ENCODE data around the gene MFSD11. TPM values are rescaled to one million over a fixed set of nuclear protein-coding genes. Genes with fewer than 3 reads are reported as not detected.
A peak's percentile ranks its signal among the peaks of the same experiment; 100 is the strongest.
"Not testable (repeated sequence)": the region's sequence is repeated elsewhere in the genome, so short reads cannot be mapped to it uniquely, and the experiment has no call there.

MFSD11 gene
- total RNA-seq, 1 donor from 2014 or later: 31.9 TPM

- peak; percentile 91 to 96 for DNase-seq (ENCODE audit: low read depth in 2 of 2)
Measured at GRCh38 chr17:76726231-76726775, 11.6 kb upstream of the MFSD11 start, which contains the start of gene JMJD6. TSS of gene JMJD6 (minus strand) at chr17:76726606. CDS start at chr17:76726475, 131 bp downstream.

GRCh38 chr17:76726776-76727718 is 10.9 kb upstream of the MFSD11 start, which contains the start of gene METTL23:
TSS of gene METTL23 (plus strand) at chr17:76726839. CDS start at chr17:76729711, 2,872 bp downstream.
- peak; percentile 85 to 92 for DNase-seq (ENCODE audit: low read depth in 2 of 2)

- peak; percentile 41 to 47 for DNase-seq (ENCODE audit: low read depth in 2 of 2)
Measured at GRCh38 chr17:76727745-76728456, 10.0 kb upstream of the MFSD11 start.

GRCh38 chr17:76731800-76732733 is 5.9 kb upstream of the MFSD11 start:
- not testable (repeated sequence) for DNase-seq (ENCODE audit: low read depth in 2 of 2)

- DNase-seq (ENCODE audit: low read depth in 2 of 2): no peak
Measured at GRCh38 chr17:76732734-76733617, 4.9 kb upstream of the MFSD11 start.

- DNase-seq (ENCODE audit: low read depth in 2 of 2): no peak
Measured at GRCh38 chr17:76733618-76733957, 4.3 kb upstream of the MFSD11 start.

GRCh38 chr17:76734080-76734840 is 3.7 kb upstream of the MFSD11 start:
- peak; percentile 55 to 80 for DNase-seq (ENCODE audit: low read depth in 2 of 2)

GRCh38 chr17:76735006-76735405 is 2.9 kb upstream of the MFSD11 start:
- DNase-seq (ENCODE audit: low read depth in 2 of 2): peak; percentile 60 to 69

GRCh38 chr17:76735586-76736348 is 2.2 kb upstream of the MFSD11 start:
- no peak for DNase-seq (ENCODE audit: low read depth in 2 of 2)

- peak; percentile 78 to 85 for DNase-seq (ENCODE audit: low read depth in 2 of 2)
Measured at GRCh38 chr17:76736349-76737081, 1.4 kb upstream of the MFSD11 start.

- DNase-seq (ENCODE audit: low read depth in 2 of 2): peak; percentile 99
Measured at GRCh38 chr17:76737082-76737675, 740 bp upstream of the MFSD11 start, which contains the start of gene SRSF2. TSS of gene SRSF2 (minus strand) at chr17:76737331. CDS start at chr17:76737160, 171 bp downstream.

GRCh38 chr17:76738468-76738850 is 540 bp downstream of the MFSD11 start:
- peak in 1 of 2 donors; percentile 34 for DNase-seq (ENCODE audit: low read depth in 2 of 2)

- not testable (repeated sequence) for DNase-seq (ENCODE audit: low read depth in 2 of 2)
Measured at GRCh38 chr17:76739568-76740115, 1.7 kb downstream of the MFSD11 start.

- DNase-seq (ENCODE audit: low read depth in 2 of 2): no peak
Measured at GRCh38 chr17:76740329-76741118, 2.6 kb downstream of the MFSD11 start.

GRCh38 chr17:76742958-76743357 is 5.0 kb downstream of the MFSD11 start:
- DNase-seq (ENCODE audit: low read depth in 2 of 2): no peak

GRCh38 chr17:76744747-76745146 is 6.8 kb downstream of the MFSD11 start:
- no peak for DNase-seq (ENCODE audit: low read depth in 2 of 2)

Measured in lung microvascular endothelial cell (primary cell).